ENCODE data around the gene ARHGDIB. TPM values are rescaled to one million over a fixed set of nuclear protein-coding genes. Genes with fewer than 3 reads are reported as not detected.

The ARHGDIB gene
- polyA plus RNA-seq, 3 donors, result 55.9 to 58.5 (median 55.9) TPM

GRCh38 chr12:14902465-14902864 lies 58.9 kb downstream of the ARHGDIB start:
- no peak for DNase-seq (ENCODE audit: low read depth in 3 of 3, low spot score in 2 of 3)

GRCh38 chr12:14901228-14901562 lies 60.2 kb downstream of the ARHGDIB start:
- DNase-seq (ENCODE audit: low read depth in 3 of 3, low spot score in 2 of 3), result no peak

- no peak for DNase-seq (ENCODE audit: low read depth in 3 of 3, low spot score in 2 of 3)
These were observed 60.7 kb downstream of the ARHGDIB start for GRCh38 chr12:14900521-14901227.

GRCh38 chr12:14896521-14897169 lies 64.8 kb downstream of the ARHGDIB start:
- no peak for DNase-seq (ENCODE audit: low read depth in 3 of 3, low spot score in 2 of 3)

GRCh38 chr12:14893506-14894250 lies 67.7 kb downstream of the ARHGDIB start:
- no peak for DNase-seq (ENCODE audit: low read depth in 3 of 3, low spot score in 2 of 3)

- no peak for DNase-seq (ENCODE audit: low read depth in 3 of 3, low spot score in 2 of 3)
These were observed 68.5 kb downstream of the ARHGDIB start for GRCh38 chr12:14892726-14893505.

Other genes with a start within 250 kb of the ARHGDIB start
- gene WBP11, start 158.1 kb downstream of the ARHGDIB start, polyA plus RNA-seq (ENCODE audit: insufficient read length in 3 of 3), result 100 to 1,000 TPM; 114 to 130 (median 120) TPM
- gene C12orf60, start 157.9 kb downstream of the ARHGDIB start, polyA plus RNA-seq (ENCODE audit: insufficient read length in 3 of 3), result 1 to 10 TPM; 5.2 to 6.2 (median 5.4) TPM
- 1 to 10 TPM; 2.8 to 3.4 (median 2.8) TPM for gene SMCO3, start 147.4 kb downstream of the ARHGDIB start, polyA plus RNA-seq (ENCODE audit: insufficient read length in 3 of 3)
- under 1 TPM; 0.07 to 0.32 (median 0.10) TPM for gene ART4, start 118.1 kb downstream of the ARHGDIB start, polyA plus RNA-seq (ENCODE audit: insufficient read length in 3 of 3)
- 10 to 100 TPM; 38.2 to 54.6 (median 47.2) TPM for gene MGP, start 75.7 kb downstream of the ARHGDIB start, polyA plus RNA-seq (ENCODE audit: insufficient read length in 3 of 3)
- gene ERP27, start 23.1 kb downstream of the ARHGDIB start, polyA plus RNA-seq (ENCODE audit: insufficient read length in 3 of 3), result 10 to 100 TPM; 21.8 to 40.5 (median 37.2) TPM
- gene PDE6H, start 11.4 kb upstream of the ARHGDIB start, polyA plus RNA-seq (ENCODE audit: insufficient read length in 3 of 3), result not detected

Measured in right renal cortex interstitium (tissue), 3 donors.